ENCODE measurements around the gene RBM28.
A peak's percentile ranks its signal among the peaks of the same experiment; 100 is the strongest.

RBM28 gene

GRCh38 chr7:128279124-128279713 lies 64.5 kb downstream of the RBM28 start:
- no peak for DNase-seq

- no peak for DNase-seq
These were observed 65.3 kb downstream of the RBM28 start for GRCh38 chr7:128278366-128278765.

- no peak for DNase-seq
These were observed 68.0 kb downstream of the RBM28 start for GRCh38 chr7:128275681-128276080.

DNA sequence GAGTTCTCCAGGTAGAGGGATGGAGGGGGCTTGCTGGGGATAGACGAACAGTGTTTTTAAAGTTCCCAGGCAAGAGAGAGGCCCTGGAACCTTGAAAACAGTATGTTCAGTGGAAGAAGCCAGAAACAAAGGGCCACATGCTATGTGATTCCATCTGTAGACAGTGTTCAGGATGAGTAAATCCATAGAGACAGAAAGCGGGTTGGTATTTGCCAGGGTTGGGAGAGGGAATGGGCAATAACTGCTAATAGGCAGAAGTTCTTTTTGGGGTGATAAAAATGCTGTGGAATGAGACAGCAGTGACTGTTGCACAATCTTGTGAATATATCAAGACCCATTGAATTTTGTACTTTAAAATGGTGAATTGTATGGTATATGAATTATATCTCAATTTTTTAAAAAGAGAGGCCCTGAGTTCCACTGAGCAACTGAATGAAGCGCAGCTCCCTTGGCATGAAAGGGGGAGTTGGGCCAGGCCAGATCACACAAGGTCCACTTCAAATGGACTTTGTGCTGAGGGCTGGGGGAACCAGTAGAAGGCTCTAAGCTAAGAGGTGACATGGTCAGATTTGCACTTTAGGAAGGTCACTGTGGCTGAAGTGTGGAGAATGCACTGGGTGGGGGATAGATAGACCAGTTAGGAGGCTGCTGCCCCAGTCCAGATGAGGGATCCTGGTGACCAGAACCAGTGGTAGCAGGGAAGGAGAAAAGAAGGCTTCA lies 68.7 kb downstream of the RBM28 start:
- no peak for DNase-seq

- DNase-seq, result no peak
These were observed 69.3 kb downstream of the RBM28 start for GRCh38 chr7:128274246-128274883.

DNA sequence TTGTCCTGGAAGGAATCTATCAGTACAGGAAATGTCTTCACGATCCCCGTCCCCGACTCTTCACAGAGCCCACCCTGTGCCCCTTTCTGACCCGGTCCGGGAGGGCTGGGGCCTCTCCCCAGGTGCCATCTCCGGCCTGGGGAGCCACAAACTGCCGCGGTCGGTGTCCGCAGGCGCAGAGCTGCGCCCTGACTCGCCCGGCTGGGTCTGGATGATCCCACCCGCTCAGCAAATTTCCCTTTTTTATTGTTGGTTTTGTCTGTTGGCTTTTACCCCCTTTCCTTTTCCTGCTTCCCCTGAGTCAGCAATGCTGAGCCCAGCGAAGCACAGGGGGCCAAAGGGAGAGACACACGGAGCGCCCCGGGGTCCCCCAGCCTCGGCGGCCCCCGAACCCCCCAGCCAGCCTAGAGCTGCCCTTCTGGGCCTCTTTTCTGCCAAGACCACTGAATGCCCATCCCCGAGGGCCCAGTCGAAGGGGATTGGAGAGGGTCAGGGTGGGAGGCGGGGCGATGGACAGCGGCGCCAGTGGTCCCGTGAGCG lies 71.7 kb downstream of the RBM28 start:
- no peak for DNase-seq

DNA sequence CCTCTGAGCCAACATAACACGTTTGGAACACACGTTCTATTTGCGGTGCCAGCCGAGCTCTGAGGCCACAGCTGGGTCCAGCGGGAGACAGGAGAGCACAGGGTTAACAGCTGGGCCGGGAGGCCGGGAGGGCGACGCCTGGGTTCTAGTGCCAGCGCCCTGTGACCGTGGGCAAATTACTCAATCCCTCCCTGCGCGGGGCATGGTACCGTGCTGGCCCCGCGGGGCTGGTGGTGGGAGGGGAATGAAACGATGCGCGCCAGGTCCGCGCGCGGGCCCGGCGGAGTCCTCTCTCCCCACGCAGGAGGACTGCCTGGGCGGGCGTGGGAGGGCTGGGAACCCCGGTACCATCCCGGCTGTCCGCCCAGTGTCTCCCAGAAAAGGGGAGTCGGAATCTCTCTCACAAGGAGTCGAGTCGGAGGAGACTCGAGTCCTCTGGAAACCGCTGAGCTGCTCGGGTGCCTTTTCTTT lies 72.2 kb downstream of the RBM28 start:
- DNase-seq, result no peak

DNA sequence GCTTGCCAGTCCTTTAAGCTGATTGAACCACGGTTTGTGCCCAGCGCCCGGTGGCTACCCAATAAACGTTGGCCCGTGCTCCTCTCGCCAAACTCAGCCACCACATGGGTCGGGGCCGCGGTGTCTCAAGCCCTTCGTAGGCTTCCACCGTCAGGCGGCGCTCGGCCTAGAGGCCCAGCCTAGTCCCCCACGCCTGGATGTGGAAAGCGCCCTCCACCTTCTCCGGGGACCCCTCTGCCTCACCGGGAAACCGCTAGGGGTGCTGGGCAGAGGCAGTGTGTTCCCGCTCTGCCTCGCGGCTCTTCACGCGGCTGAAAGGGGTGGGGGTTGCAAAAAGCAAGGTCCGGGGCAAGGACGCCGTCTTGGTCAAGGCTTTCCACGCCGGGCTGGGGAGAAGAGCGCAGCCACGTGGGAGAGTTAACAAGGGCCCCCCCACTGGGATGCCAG lies 72.9 kb downstream of the RBM28 start:
- no peak for DNase-seq

DNA sequence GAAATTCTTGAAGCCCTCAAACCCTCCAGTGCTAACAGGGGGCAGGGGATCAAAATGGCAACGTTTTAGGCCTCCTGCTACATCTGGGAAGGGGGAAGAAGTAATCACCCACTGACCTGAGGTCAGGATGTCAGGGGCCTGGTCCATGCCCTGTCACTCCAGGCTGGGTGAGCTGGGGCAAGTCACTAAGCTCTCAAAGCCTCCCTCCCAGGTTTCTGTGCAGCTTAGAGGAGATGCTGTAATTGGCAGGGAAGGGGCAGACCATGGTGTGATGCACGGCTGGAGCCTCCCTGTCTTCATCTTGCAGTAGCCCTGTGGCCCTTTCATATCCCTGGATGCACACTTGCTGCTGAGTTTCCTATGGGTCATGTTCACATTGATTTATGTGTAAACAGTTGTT lies 75.5 kb downstream of the RBM28 start:
- no peak for DNase-seq

DNA sequence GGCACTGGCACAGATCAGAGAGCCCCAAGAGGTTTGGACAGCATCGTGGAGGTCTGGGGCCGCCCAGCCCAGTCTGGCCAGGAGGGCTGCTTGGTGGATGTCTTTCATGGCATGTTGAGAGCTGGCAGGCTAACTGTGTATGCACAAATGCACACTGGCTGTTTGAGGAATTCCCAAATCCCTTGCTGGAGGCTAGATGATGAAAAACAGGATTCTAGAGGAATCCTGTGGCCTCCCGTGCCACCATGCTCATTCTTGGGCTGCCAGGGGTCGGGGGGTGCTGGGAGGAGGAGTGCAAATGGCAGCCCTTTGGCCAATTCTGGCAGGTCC lies 76.1 kb downstream of the RBM28 start:
- DNase-seq, result no peak

GRCh38 chr7:128266883-128267594 lies 76.7 kb downstream of the RBM28 start:
- peak; percentile 35 for DNase-seq

GRCh38 chr7:128266529-128266882 lies 77.2 kb downstream of the RBM28 start:
- no peak for DNase-seq

DNA sequence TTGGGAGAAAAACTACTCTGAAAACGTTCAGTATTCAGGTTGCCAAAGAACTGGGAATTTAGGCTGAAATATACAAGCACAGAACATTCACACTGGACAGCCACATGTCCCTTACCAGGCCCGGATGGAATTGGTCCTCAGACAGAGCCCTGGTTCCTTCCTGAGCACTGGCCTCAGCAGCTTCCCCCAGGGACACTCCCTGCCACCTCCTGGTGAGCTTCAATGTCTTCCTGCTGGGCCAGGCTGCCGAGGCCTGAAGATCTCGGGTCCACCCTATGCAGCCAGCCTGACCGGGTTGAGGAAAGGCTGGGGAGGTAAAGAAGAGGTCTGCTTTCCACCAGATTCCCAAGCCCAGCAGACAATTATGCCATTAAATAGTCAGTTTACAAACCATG lies 77.8 kb downstream of the RBM28 start:
- DNase-seq, result no peak

GRCh38 chr7:128265156-128265905 lies 78.4 kb downstream of the RBM28 start:
- no peak for DNase-seq

DNA sequence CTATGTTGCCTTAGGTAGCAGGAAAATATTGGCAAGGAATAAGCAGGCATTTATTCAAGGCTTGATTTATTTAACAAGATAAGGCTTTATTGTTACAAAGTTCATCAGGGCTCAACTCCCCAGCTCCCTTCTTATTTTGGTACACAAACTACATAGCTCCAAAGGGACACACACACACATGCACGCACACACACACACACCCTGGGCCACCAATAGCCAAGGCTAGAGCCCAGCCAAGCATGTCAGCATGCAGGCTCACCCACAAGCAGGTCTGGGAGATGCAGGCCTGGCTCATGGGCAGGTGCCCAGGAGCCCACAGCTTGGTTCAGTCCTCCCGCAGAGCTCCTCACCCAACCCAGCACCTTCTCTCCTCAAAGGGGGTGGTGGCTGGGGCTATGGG lies 79.2 kb downstream of the RBM28 start:
- no peak for DNase-seq

- no peak for DNase-seq
These were observed 80.3 kb downstream of the RBM28 start for GRCh38 chr7:128263420-128263819.

DNA sequence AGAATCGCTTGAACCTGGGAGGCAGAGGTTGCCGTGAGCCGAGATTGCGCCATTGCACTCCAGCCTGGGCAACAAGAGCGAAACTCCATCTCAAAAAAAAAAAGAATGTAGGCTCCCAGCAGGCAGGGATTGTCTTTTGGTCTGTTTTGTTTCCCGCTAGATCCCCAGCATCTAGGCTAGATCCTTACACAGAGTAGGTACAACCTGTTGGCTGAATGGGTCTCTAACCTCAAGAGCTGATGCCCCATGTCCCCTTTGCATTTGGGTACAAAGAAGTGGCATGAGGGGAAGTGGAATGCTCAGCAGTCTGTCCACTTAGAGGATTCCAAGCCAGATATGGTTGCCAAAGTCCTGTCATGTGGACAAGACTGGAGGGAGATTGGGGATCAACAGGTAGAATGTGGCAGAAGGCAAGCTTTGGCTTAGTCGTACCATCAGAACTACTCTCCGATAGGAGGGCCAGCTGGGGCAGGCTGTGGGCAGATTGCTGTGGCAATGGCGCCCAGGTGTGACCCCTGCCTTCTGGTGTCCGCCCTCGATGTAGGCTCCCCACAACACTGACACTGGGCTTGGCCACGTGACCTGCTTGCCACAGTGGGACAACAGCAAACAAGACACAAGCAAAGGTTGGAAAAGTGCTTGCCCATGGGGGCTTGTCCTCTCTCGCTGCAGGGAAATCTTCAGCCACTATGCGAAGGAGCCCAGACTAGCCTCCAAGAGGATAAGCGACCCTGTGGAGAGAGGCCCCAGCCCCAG lies 81.3 kb downstream of the RBM28 start:
- no peak for DNase-seq

DNA sequence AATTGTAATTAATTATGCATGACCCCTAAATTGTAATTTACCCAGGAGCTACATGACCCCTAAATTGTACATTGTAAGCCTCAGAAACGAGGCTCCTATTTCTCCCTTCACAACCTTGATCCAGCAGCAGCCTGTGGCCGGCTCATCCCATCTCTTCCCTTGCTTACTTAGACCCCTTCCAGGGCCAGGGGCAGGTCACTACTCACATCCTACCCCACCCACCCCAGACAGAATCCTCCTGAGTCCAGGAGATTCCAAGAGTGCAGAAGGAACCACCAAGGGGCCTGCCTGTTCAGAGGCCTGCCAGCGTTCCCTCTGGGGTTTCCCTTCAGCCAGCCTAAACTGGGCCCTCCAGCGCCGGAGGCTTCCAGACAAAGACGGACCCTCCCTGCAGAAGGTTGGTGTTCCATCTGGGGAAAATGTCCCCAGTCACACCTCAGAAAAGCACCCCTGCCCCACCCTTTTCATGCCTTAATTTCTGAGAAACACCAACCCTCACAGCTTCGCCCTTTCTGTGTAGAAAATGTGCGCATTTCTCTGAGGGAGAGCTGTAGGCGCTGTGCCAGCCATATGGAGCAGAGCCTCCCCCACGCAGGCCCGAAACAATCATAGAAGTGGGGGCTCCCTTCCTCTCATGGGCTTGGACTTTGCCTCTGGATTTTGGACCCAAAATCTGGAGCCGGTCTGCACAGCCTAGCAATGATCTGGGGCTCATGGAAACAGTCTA lies 83.5 kb downstream of the RBM28 start:
- DNase-seq, result no peak

DNA sequence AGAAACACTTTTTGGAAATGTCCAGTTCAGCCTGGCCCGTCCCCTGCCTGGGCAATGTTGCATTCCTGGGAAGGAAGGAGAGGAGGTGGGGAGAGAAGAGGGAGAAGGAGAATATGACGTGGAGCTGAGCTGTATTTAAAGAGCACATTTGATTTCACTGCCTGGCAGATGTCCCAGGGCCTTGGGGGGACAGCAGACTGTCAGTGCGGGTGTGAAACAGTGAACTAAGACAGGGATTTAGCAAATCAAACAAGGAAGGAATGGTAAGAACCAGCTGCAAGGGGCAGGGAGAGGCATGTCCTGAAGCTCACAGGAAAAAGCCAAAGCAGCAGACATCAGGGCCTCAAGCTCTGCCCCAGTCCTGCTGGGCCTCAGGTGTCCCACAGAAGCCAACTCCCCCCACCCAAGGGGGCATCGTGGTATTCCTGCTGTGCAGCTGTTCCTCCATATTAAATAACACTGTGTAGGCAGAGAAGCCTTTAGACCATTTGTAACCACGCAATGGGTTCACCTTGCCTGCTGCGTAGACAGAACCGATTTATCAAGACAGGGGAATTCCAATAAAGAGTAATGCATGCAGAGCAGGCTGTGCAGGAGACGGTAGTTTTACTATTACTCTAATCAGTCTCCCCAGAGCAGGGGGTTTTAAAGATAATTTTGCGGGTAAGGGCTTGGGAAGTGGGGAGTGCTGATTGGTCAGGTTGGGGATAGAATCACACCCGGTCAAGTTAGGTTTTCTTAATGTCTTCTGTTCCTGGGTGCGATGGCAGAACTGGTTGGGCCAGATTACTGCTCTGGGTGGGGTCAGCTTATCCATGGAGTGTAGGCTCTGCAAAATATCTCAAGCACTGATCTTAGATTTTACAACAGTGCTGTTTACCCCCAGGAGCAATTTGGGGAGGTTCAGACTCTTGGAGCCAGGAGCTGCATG lies 84.3 kb downstream of the RBM28 start:
- DNase-seq, result no peak

- no peak for DNase-seq
These were observed 86.2 kb downstream of the RBM28 start for GRCh38 chr7:128257458-128257857.

Data from NCI-H1417 treated with DMSO at 0.1 percent for 48 hours (cell line).